HepG2 (cell line): ENCODE results near the gene CENPP. TPM values are rescaled to one million over a fixed set of nuclear protein-coding genes. Genes with fewer than 3 reads are reported as not detected.

ENCODE experiments used
- ATAC-seq: fragments of 200-7000 bp; cut with Tn5 transposase; 3 replicates; pipeline ENCODE4 v1.9.1; 2020; ENCODE audit warnings: mild to moderate bottlenecking, moderate library complexity
- BruUV-seq: library from RNA; stranded (reverse); fragments of 400-500 nt; replicated peaks from 2 replicates; lab custom pipeline; 2021; lab: Mats Ljungman, UMichigan
- CTCF ChIA-PET: fragments of 300-600 bp; formaldehyde crosslinking; extraction: SDS; loops from one replicate; lab custom pipeline; 2021; ENCODE audit warnings: low total read pairs, inconsistent platforms, low intra/inter-chr PET ratio; lab: Yijun Ruan, JAX
- POLR2A ChIA-PET: fragments of 350-600 bp; sonication (Branson Sonifier 250); formaldehyde crosslinking; loops from one replicate; lab custom pipeline; 2020; ENCODE audit warnings: antibody characterized with exemption, inconsistent platforms; lab: Yijun Ruan, JAX
- DNase-seq: peaks from one replicate; pipeline ENCODE4 v3.0.0-alpha.2; 2015; ENCODE audit warnings: low spot score
- FAIRE-seq: peaks from 3 replicates; lab custom pipeline; 2011; peaks lifted over from hg19 to GRCh38; lab: Jason Lieb, UNC
- H2AFZ ChIP-seq: one replicate; pipeline ENCODE4 v1.6.1; 2011; ENCODE audit warnings: low read length, inconsistent platforms
- H3K27ac ChIP-seq: fragments of 300-600 bp; 3 replicates; pipeline ENCODE4 v1.8.0; 2011; ENCODE audit warnings: mixed run types, mild to moderate bottlenecking, mixed read lengths, low read length, inconsistent platforms; ENCODE audit not compliant: insufficient read depth; ENCODE audit errors: extremely low read length
- H3K27me3 ChIP-seq, 2 experiments: fragments of 200-600 bp in 1 of 2; 2 replicates in 1 of 2; 3 replicates in 1 of 2; pipeline versions ENCODE4 v1.6.0 to v1.8.0; 2011; ENCODE audit warnings: low read length in 2 of 2, mild to moderate bottlenecking in 2 of 2, moderate library complexity in 2 of 2, inconsistent platforms in 1 of 2; ENCODE audit not compliant: insufficient read depth in 2 of 2, control insufficient read depth in 1 of 2
- H3K36me3 ChIP-seq, 2 experiments: fragments of 200-600 bp in 1 of 2; replicated peaks in 1 of 2; 2 replicates in 1 of 2; 3 replicates in 1 of 2; pipeline versions ENCODE4 v1.5.1 to v1.8.0; 2011; ENCODE audit warnings: low read length in 2 of 2, inconsistent platforms in 1 of 2; ENCODE audit not compliant: insufficient read depth in 2 of 2, control insufficient read depth in 1 of 2
- H3K4me1 ChIP-seq: 2 replicates; pipeline ENCODE4 v1.5.1; 2012; ENCODE audit warnings: low read length, inconsistent platforms; ENCODE audit not compliant: insufficient read depth
- H3K4me2 ChIP-seq: 2 replicates; pipeline ENCODE4 v1.6.0; 2011; ENCODE audit warnings: low read depth, low read length, inconsistent platforms
- H3K4me3 ChIP-seq, 3 experiments: fragments of 200-600 bp in 1 of 3; sonication (generic), shearing (Covaris generic) in 1 of 3; replicated peaks in 1 of 3; 2 replicates each; pipeline ENCODE4 v1.5.1; 2011 to 2016; ENCODE audit warnings: low read length in 3 of 3, inconsistent platforms in 2 of 3, low read depth in 2 of 3, mild to moderate bottlenecking in 2 of 3, control low read depth in 1 of 3, mixed read lengths in 1 of 3; ENCODE audit not compliant: insufficient read depth in 1 of 3
- H3K79me2 ChIP-seq: one replicate; pipeline ENCODE4 v1.6.1; 2011; ENCODE audit warnings: low read length, inconsistent platforms; ENCODE audit not compliant: insufficient read depth
- H3K9ac ChIP-seq: 2 replicates; pipeline ENCODE4 v1.6.0; 2011; ENCODE audit warnings: mild to moderate bottlenecking, low read depth, low read length, inconsistent platforms; ENCODE audit not compliant: insufficient read depth
- H3K9me3 ChIP-seq: 2 replicates; pipeline ENCODE4 v1.5.1; 2012; ENCODE audit warnings: mild to moderate bottlenecking, low read length
- H4K20me1 ChIP-seq: 2 replicates; pipeline ENCODE4 v1.6.0; 2011; ENCODE audit warnings: inconsistent platforms, mild to moderate bottlenecking, low read length, moderate library complexity; ENCODE audit not compliant: insufficient read depth
- CAMTA2 ChIP-seq: sonication (generic); formaldehyde crosslinking; IDR thresholded peaks from 2 replicates; pipeline ENCODE4 v1.4.0; 2020; ENCODE audit warnings: mild to moderate bottlenecking, missing genetic modification reagents, borderline replicate concordance
- CBFB ChIP-seq: sonication (generic); formaldehyde crosslinking; IDR thresholded peaks from 2 replicates; pipeline ENCODE4 v1.4.0; 2020; ENCODE audit warnings: missing genetic modification reagents
- CBX5 ChIP-seq: sonication (generic); formaldehyde crosslinking; IDR thresholded peaks from 2 replicates; pipeline ENCODE4 v1.4.0; 2020; ENCODE audit warnings: missing genetic modification reagents, borderline replicate concordance
- FLYWCH1 ChIP-seq: sonication (generic); formaldehyde crosslinking; IDR thresholded peaks from 2 replicates; pipeline ENCODE4 v1.8.1; 2023; ENCODE audit warnings: mild to moderate bottlenecking, missing genetic modification reagents
- GATAD2A ChIP-seq: IDR thresholded peaks from 2 replicates; pipeline ENCODE4 v1.6.1; 2016
- MAFG ChIP-seq: sonication (generic); formaldehyde crosslinking; IDR thresholded peaks from 2 replicates; pipeline ENCODE4 v1.5.1; 2020; ENCODE audit warnings: mild to moderate bottlenecking, missing genetic modification reagents
- MBD4 ChIP-seq: IDR thresholded peaks from 2 replicates; pipeline ENCODE4 v1.6.1; 2012; ENCODE audit warnings: low read length, inconsistent platforms, borderline replicate concordance
- NFIC ChIP-seq: IDR thresholded peaks from 2 replicates; pipeline ENCODE4 v1.6.1; 2012; ENCODE audit warnings: mild to moderate bottlenecking, low read length, inconsistent platforms
- PTBP1 ChIP-seq: fragments of 200-400 bp; formaldehyde crosslinking; IDR thresholded peaks from 2 replicates; pipeline ENCODE4 v1.6.1; 2018; ENCODE audit warnings: low read length, low read depth; ENCODE audit not compliant: poor library complexity, severe bottlenecking
- RFXANK ChIP-seq: IDR thresholded peaks from 2 replicates; pipeline ENCODE4 v1.6.1; 2016
- SIX4 ChIP-seq: sonication (generic); formaldehyde crosslinking; IDR thresholded peaks from 2 replicates; pipeline ENCODE4 v1.4.0; 2020; ENCODE audit warnings: missing genetic modification reagents
- SMAD9 ChIP-seq: sonication (generic); formaldehyde crosslinking; IDR thresholded peaks from 2 replicates; pipeline ENCODE4 v1.5.1; 2020; ENCODE audit warnings: mild to moderate bottlenecking, missing genetic modification reagents
- SMYD3 ChIP-seq: sonication (generic); formaldehyde crosslinking; IDR thresholded peaks from 2 replicates; pipeline ENCODE4 v1.8.1; 2023; ENCODE audit warnings: mild to moderate bottlenecking, missing genetic modification reagents
- ZFP36 ChIP-seq: fragments of 150-350 bp; IDR thresholded peaks from 2 replicates; pipeline ENCODE4 v1.6.1; 2018; ENCODE audit warnings: borderline replicate concordance, low read length, low read depth; ENCODE audit not compliant: partially characterized antibody
- ZNF350 ChIP-seq: sonication (generic); formaldehyde crosslinking; IDR thresholded peaks from 2 replicates; pipeline ENCODE4 v1.4.0; 2020; ENCODE audit warnings: mild to moderate bottlenecking, low read depth, missing genetic modification reagents, borderline replicate concordance
- ZNF557 ChIP-seq: sonication (generic); formaldehyde crosslinking; IDR thresholded peaks from 2 replicates; pipeline ENCODE4 v1.4.0; 2020; ENCODE audit warnings: missing genetic modification reagents
- ZNF577 ChIP-seq: sonication (generic); formaldehyde crosslinking; IDR thresholded peaks from 2 replicates; pipeline ENCODE4 v1.4.0; 2020; ENCODE audit warnings: mild to moderate bottlenecking, low read depth, missing genetic modification reagents, borderline replicate concordance
- WGBS: methylation state at CpG from one replicate; pipeline ENCODE4 v1.1.6; 2017; ENCODE audit warnings: low lambda C conversion rate; 5-methylcytosine and 5-hydroxymethylcytosine counted together
- in situ Hi-C: cut with HindIII; loops from 2 replicates; pipeline ENCODE4 v1.10.0; 2017; ENCODE audit warnings: low pct_unique_long_range_greater_than_20kb; ENCODE audit not compliant: extremely low pct_ligation_motif_present
- intact Hi-C: fragments of 100-400 bp; cut with micrococcal nuclease; formaldehyde crosslinking; loops from one replicate; pipeline ENCODE4 v1.10.0; 2022; ENCODE audit not compliant: unreplicated experiment
- polyA plus RNA-seq, 8 experiments: library from polyadenylated mRNA; depleted of rRNA in 3 of 8; stranded (reverse) in 7 of 8; unstranded in 1 of 8; fragments of >200 nt; fragmentation: Illumina TruSeq in 4 of 8; extraction: Trizol in 4 of 8; gene quantifications; 2 replicates each; pipeline versions ENCODE4 v1.2.1 to v1.2.3, GENCODE V29; 2011 to 2016; ENCODE audit warnings: low read depth in 4 of 8, missing spikeins in 1 of 8, mixed read lengths in 1 of 8; ENCODE audit not compliant: insufficient read depth in 1 of 8
- total RNA-seq, 5 experiments: library from RNA; depleted of rRNA; stranded (reverse); fragments of >200 nt; fragmentation: Illumina TruSeq; extraction: Trizol; gene quantifications; 2 replicates each; pipeline ENCODE4 v1.2.3, GENCODE V29; 2016; ENCODE audit warnings: low read depth in 1 of 5
- TF ChIP-seq, protein P1 (sequence below): sonication (generic); formaldehyde crosslinking; IDR thresholded peaks from 2 replicates; pipeline ENCODE4 v1.4.0; 2020; ENCODE audit warnings: mild to moderate bottlenecking, missing genetic modification reagents
- TF ChIP-seq, protein P2 (sequence below): sonication (generic); formaldehyde crosslinking; IDR thresholded peaks from 2 replicates; pipeline ENCODE4 v1.5.1; 2020; ENCODE audit warnings: mild to moderate bottlenecking, missing genetic modification reagents, borderline replicate concordance

Gene CENPP
- total and polyA plus RNA-seq, 2 of the 13 experiments (the other 11 are each of a cell fraction or from before 2014, with no cell fraction given) = 2.0 to 11.4 TPM

DNA sequence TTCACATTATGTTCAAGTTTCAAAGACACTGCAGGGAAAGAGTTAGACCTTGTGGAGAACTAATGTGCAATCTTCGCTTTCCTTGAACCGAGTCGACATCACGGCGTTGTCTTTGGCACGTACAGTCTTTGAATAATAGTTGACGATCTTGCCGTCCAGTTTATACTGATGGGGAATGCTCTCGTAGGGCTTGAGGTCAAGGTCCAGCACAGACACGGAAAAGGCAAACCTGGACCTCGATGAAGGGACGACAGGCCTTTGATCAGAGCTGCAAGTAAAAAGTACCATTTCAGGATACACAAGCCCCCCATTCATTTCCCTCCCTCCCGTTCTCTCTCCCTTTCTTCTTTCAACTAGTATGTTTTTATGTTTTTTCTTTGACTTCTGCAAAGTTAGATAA is 290.0 kb downstream of the CENPP start:
- H4K20me1 ChIP-seq = no peaks in the 10 kb centered on the region
- FAIRE-seq = no peak
- no peak overlapping the region for H3K4me3 ChIP-seq
- peak overlapping the region; percentile 32; the same call in 1 of the 2 replicates for H3K9ac ChIP-seq
- ChIA-PET POLR2A (interaction anchor here (1.5 kb wide), 1 partner anchor 9 kb away, joined by 5 read pairs; no protein-coding TSS in a partner anchor), CTCF (no interaction called here)
- 55% methylated on average over 13 of the region's 13 CpGs for WGBS
- no TSS peak for BruUV-seq
- in situ Hi-C loops = no loop called here
- H2AFZ ChIP-seq = no peak overlapping the region
- H3K27ac ChIP-seq = peak overlapping the region; percentile 74
- peak; percentile 45 for DNase-seq
- H3K79me2 ChIP-seq = no peaks in the 10 kb centered on the region
- H3K36me3 ChIP-seq = peaks cover 5 to 23% of the 10 kb centered on the region in 2 experiments
- no peaks in the 10 kb centered on the region for H3K9me3 ChIP-seq
- peaks cover 63% of the 10 kb centered on the region for H3K4me1 ChIP-seq
- H3K27me3 ChIP-seq = no peaks in the 10 kb centered on the region
- H3K4me2 ChIP-seq = 0 out of 2 replicates have a peak overlapping the region, but pooled peaks have one; percentile 11
- intact Hi-C loops = no loop called here
- 0 out of 3 replicates have a peak, but pooled peaks have one; percentile 11 for ATAC-seq
- TF ChIP-seq MBD4 (no peak), ZNF557 (CRISPR knock-in tag) (no peak), NFIC (no peak), GATAD2A (CRISPR knock-in tag) (peak; percentile 31; the same call in 1 of the 2 replicates), CAMTA2 (CRISPR knock-in tag) (no peak), SMAD9 (CRISPR knock-in tag) (no peak), CBX5 (CRISPR knock-in tag) (no peak), ZNF350 (CRISPR knock-in tag) (no peak), CBFB (CRISPR knock-in tag) (no peak), ZNF577 (CRISPR knock-in tag) (no peak), SMYD3 (CRISPR knock-in tag) (0 out of 2 replicates have a peak, but pooled peaks have one; percentile 30), RFXANK (no peak), SIX4 (CRISPR knock-in tag) (no peak), FLYWCH1 (CRISPR knock-in tag) (no peak), PTBP1 (no peak), ZFP36 (no peak), MAFG (CRISPR knock-in tag) (no peak)
- TF ChIP-seq, protein P1, sequence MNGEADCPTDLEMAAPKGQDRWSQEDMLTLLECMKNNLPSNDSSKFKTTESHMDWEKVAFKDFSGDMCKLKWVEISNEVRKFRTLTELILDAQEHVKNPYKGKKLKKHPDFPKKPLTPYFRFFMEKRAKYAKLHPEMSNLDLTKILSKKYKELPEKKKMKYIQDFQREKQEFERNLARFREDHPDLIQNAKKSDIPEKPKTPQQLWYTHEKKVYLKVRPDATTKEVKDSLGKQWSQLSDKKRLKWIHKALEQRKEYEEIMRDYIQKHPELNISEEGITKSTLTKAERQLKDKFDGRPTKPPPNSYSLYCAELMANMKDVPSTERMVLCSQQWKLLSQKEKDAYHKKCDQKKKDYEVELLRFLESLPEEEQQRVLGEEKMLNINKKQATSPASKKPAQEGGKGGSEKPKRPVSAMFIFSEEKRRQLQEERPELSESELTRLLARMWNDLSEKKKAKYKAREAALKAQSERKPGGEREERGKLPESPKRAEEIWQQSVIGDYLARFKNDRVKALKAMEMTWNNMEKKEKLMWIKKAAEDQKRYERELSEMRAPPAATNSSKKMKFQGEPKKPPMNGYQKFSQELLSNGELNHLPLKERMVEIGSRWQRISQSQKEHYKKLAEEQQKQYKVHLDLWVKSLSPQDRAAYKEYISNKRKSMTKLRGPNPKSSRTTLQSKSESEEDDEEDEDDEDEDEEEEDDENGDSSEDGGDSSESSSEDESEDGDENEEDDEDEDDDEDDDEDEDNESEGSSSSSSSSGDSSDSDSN (CRISPR knock-in tag) = no peak
- TF ChIP-seq, protein P2, sequence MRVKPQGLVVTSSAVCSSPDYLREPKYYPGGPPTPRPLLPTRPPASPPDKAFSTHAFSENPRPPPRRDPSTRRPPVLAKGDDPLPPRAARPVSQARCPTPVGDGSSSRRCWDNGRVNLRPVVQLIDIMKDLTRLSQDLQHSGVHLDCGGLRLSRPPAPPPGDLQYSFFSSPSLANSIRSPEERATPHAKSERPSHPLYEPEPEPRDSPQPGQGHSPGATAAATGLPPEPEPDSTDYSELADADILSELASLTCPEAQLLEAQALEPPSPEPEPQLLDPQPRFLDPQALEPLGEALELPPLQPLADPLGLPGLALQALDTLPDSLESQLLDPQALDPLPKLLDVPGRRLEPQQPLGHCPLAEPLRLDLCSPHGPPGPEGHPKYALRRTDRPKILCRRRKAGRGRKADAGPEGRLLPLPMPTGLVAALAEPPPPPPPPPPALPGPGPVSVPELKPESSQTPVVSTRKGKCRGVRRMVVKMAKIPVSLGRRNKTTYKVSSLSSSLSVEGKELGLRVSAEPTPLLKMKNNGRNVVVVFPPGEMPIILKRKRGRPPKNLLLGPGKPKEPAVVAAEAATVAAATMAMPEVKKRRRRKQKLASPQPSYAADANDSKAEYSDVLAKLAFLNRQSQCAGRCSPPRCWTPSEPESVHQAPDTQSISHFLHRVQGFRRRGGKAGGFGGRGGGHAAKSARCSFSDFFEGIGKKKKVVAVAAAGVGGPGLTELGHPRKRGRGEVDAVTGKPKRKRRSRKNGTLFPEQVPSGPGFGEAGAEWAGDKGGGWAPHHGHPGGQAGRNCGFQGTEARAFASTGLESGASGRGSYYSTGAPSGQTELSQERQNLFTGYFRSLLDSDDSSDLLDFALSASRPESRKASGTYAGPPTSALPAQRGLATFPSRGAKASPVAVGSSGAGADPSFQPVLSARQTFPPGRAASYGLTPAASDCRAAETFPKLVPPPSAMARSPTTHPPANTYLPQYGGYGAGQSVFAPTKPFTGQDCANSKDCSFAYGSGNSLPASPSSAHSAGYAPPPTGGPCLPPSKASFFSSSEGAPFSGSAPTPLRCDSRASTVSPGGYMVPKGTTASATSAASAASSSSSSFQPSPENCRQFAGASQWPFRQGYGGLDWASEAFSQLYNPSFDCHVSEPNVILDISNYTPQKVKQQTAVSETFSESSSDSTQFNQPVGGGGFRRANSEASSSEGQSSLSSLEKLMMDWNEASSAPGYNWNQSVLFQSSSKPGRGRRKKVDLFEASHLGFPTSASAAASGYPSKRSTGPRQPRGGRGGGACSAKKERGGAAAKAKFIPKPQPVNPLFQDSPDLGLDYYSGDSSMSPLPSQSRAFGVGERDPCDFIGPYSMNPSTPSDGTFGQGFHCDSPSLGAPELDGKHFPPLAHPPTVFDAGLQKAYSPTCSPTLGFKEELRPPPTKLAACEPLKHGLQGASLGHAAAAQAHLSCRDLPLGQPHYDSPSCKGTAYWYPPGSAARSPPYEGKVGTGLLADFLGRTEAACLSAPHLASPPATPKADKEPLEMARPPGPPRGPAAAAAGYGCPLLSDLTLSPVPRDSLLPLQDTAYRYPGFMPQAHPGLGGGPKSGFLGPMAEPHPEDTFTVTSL (CRISPR knock-in tag) = 0 out of 2 replicates have a peak, but pooled peaks have one; percentile 32
